Measurements from ENCODE around the gene DBNDD1. TPM values are rescaled to one million over a fixed set of nuclear protein-coding genes. Genes with fewer than 3 reads are reported as not detected.
"Not testable (repeated sequence)": the region's sequence is repeated elsewhere in the genome, so short reads cannot be mapped to it uniquely, and the experiment has no call there.

Gene DBNDD1, protein sequence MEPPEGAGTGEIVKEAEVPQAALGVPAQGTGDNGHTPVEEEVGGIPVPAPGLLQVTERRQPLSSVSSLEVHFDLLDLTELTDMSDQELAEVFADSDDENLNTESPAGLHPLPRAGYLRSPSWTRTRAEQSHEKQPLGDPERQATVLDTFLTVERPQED
- total RNA-seq = 0.09 and 0.14 TPM in 2 replicates

DNA sequence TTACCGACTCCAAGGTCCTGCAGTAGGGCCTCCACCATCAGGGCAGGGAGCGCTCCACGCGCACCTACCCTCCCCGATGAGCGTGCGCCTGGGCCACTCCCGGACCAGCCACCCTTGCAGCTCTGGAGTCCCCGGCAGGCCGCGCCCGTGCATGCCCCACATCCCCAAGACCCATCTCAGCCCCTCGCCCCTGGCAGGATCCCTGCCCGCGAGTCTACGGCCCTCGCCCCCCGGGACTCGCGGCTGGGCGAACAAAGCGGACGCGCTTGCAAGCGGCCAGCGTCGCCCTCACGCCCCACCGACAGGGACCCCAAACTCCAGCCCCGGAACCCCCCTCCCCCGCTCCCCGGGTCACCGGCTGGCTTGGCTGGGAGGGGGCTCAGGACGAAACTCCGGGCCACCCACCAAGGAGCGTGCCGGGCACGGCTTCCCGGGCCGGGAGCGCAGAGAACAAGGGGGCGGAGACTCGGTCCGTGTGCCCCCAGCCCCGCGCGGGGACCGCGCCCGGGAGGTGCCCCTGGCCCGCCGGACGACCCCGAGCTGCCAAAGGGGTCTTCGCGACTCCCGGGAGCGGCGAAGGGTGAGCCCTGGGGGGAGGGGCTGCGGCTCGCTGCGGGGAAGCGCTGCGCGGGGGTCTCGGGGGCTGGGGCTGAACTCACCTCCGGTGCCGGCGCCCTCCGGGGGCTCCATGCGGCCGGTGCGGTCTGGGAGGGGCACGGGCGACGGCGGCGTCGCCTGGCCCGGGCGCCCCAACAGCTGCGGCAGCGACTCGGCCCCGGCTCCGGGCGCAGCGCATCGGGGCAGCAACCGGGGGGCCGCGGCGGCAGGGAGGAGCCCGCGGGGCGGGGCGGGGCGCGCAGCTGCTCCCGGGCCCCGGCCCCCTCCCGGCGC lies at the start of gene DBNDD1:
Gene DBNDD1, minus strand, starts transcription at position 805 of the 891 bp plus-strand sequence. Its CDS starts 115 bp downstream, at position 690.
- intact Hi-C loops (cut with micrococcal nuclease) = loop anchor here (10.0 kb wide), 1 partner anchor 74 kb away; the partner anchor contains the start of gene DEF8

DNA sequence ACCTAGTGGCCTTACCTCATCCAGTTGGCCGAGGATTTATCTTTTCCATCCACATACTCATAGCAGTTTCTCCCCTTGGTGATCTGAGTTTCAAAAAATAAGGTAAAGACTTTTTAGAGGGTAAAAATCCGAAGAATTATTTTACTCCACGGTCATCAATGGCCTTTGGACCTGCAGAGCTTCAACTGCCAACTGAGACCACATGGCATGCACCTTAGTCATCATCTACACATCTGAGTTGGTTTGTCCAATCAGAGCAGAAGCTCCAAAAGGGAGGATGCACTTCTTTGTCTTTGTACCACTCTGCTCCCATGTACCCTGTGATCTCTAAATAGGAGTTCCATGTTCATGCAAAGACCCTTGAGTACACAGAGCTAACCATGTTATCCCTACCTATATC lies 42.2 kb upstream of the DBNDD1 start:
- intact Hi-C loops (cut with micrococcal nuclease) = no loop called here

DNA sequence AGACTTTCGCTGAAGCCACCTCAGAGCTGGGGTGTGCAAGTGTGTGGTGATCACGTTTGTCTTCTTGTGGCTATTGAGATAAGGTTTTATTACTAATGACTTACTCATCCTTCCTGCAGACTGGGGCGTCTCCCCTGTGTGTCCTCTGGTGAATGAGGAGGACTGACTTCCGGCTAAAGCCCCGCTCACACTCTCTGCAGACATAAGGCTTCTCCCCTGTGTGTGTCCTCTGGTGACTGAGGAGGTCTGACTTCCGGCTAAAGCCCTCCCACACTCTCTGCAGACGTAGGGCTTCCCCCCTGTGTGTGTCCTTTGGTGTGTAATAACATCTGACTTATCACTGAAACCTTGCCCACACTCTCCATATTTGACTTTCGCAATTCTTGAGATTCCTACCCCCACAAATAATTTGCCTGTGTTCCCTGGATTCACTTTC lies 38.5 kb upstream of the DBNDD1 start:
- intact Hi-C loops (cut with micrococcal nuclease) = no loop called here

DNA sequence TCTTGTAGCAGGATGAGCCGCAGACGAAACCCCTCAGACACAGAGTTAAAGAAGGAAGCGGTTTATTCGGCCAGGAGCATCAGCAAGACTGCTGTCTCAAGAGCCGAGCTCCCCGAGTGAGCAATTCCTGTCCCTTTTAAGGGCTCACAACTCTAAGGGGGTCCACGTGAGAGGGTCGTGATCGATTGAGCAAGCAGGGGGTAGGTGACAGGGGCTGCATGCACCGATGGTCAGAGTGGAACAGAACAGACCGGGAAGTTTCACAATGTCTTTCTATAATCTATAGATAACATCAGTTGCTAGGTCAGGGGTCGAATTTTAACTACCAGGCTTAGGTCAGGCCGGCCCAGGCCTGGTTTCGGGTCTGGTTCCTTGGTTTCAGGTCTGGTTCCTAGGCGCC lies 37.3 kb upstream of the DBNDD1 start:
- intact Hi-C loops (cut with micrococcal nuclease) = not testable (repeated sequence)

DNA sequence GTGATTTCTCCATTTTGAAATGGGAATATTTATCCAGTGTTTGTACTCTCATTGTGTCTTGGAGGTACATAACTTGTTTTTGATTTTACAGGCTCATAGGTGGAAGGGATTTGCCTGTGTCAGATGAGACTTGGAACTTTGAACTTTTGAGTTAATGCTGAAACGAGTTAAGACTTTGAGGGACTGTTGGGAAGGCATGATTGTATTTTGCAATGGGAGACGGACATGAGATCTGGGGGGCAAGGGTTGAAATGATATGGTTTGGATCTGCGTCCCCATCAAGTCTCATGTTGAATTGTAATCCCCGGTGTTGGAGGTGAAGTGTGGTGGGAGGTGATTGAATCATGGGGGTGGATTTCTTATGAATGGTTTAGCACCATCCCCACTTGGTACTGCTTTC lies 36.1 kb upstream of the DBNDD1 start:
- intact Hi-C loops (cut with micrococcal nuclease) = no loop called here

DNA sequence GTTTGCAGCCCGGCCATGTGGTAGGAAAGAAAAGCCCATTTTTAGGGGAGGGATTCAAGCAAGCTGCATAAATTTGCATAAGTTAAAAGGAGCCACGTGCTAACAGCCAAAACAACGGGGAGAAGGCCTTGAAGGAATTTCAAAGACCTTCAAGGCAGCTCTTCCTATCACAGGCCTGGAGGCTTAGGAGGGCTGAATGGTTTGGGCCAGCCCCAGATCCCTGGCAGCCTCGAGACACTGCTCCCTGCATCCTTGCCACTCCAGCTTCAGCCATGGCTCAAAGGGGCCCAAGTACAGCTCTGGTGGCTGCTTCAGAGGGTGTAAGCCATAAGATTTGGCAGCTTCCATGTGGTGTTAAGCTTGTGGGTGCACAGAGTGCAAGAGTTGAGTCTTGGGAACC lies 35.3 kb upstream of the DBNDD1 start:
- intact Hi-C loops (cut with micrococcal nuclease) = no loop called here

DNA sequence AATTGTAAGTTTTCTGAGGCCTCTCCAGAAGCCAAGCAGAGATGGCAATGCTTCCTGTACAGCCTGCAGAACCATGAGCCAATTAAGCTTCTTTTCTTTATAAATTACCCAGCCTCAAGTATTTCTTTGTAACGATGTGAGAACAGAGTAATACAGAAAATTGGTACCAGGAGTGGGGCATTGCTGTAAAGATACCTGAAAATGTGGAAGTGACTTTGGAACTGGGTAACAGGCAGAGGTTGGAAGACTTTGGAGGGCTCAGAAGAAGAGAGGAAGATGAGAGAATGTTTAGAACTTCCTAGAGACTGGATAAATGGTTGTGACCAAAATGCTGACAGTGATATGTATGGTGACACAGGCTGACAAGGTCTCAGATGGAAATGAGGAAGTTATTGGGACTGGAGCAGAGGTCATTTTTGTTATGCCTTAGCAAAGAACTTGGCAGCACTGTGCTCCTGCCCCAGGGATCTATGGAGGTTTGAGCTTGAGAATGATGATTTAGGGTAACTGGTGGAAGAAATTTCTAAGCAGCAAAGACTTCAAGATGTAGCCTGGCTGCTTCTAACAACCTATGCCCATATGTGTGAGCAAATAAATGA lies 34.7 kb upstream of the DBNDD1 start:
- intact Hi-C loops (cut with micrococcal nuclease) = no loop called here

DNA sequence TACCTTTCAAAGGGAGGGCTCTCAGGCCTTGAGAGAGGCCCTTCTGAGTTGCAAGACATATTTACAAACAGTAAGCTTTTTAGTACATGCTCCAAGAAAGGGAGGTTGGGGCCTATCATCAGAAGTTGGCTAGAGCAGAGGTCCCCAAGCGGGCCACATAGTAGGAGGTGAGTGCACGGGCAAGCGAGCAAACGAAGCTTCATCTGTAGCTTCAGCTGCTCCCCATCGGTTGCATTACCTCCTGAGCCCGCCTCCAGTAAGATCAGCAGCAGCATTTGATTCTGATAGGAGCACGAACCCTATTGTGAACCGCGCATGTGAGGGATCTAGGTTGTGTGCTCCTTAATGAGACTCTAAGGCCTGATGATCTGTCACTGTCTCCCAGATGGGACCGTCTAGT lies 31.7 kb upstream of the DBNDD1 start:
- intact Hi-C loops (cut with micrococcal nuclease) = no loop called here

DNA sequence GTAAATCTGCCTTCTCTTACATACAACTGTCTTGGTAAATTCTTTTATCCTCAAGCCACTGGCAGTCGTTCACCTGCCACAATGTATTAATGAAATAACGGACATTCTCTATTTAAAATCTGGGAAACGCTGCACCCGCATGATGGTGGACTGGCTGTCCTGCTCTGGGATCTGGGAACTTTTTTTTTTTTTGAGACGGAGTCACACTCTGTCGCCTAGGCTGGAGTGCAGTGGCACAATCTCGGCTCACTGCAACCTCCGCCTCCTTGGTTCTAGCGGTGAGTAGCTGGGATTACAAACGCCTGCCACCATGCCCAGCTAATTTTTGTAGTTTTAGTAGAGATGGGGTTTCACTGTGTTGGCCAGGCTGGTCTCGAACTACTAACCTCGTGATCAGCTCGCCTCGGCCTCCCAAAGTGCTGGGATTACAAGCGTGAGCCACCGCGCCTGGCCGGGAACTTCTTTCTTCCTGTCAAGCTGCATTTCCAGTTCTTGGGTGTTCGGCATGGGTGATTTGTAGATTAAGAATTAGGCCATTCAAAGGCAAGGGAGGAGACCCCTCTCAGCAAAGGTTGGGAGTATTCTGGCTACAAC lies 29.6 kb upstream of the DBNDD1 start:
- intact Hi-C loops (cut with micrococcal nuclease) = no loop called here

DNA sequence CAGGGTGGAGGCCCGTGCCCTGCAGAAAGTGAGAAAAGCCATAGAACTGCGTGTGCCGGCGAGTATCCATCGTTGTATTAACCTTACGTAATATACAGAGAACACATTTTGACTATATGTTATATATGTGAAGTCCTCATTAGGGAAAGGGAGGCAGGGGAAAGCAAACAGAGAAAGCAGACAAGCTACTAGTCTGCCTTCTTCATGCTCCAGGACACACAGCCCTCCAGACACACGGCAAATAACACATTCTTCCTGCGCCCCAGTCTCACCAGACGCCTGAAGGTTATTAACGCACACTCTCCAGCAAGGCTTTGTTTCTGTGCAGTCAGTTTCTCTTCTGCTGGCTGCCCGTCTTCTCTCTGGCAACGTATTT lies 29.1 kb upstream of the DBNDD1 start:
- intact Hi-C loops (cut with micrococcal nuclease) = no loop called here

DNA sequence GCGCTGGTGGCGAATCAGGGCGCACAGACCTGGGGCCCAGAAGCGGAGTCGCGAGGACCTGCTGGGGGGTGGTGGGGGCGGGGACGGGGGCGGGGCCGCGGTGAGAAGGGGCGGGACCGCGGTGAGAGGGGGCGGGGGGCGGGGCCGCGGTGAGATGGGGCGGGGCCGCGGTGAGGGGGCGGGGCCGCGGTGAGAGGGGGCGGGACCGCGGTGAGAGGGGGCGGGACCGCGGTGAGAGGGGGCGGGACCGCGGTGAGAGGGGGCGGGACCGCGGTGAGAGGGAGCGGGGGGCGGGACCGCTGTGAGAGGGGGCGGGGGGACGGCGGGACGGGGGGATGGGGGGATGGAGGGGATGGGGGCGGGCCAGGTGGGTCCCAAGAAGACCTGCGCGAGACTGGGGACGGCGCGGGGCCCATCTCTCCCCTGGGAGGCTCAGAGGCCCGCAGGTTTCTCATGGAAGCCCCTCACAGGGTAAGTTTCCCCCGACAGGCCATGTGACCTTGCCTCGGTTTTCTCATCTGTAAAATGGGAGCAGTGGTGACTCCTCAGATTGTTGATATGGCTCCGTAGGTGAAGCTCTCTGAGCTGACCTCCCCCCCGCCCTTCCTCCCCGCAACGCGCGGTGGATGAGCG lies 28.6 kb upstream of the DBNDD1 start:
- intact Hi-C loops (cut with micrococcal nuclease) = loop anchor here (2.0 kb wide), 1 partner anchor 29 kb away; the partner anchor contains the start of gene PRDM7

DNA sequence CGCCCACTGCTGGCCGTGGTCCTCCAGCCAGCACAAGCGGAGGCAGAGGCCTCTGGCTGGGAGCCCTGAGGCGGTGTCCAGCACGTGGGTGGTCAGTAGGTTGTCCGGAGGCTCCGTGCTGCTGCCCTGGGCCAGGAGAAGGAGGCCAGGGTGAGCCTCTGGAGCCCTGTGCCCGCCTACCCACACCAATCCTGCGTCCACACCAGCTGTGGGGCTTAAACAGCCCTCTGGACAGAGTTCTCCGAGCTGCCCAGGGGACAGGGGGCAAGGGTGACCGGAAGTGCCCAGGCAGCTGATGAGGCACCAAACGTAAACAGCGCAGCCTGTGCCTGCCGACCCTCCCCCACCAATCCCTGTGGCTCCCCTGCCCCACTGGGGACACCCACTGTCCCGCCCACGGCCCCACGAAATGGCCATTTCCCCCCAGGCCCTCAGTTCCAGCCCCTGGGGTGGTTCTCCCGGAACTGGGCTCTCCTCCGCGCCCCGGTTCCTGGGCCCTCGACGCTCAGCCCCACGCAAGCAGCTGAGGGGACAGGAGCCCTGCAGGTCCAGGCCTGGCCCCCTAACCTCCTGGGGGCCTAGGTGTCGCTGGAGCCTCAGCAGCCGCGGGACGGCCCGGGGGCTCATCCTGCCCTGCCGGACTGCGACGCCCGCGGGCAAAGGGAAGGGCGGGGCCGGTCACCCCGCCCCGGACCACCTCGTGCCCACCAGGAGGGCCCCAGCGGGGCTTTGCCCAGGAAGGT lies 27.9 kb upstream of the DBNDD1 start:
- intact Hi-C loops (cut with micrococcal nuclease) = loop anchor here (2.0 kb wide), 1 partner anchor 30 kb away; the partner anchor contains the start of gene PRDM7

DNA sequence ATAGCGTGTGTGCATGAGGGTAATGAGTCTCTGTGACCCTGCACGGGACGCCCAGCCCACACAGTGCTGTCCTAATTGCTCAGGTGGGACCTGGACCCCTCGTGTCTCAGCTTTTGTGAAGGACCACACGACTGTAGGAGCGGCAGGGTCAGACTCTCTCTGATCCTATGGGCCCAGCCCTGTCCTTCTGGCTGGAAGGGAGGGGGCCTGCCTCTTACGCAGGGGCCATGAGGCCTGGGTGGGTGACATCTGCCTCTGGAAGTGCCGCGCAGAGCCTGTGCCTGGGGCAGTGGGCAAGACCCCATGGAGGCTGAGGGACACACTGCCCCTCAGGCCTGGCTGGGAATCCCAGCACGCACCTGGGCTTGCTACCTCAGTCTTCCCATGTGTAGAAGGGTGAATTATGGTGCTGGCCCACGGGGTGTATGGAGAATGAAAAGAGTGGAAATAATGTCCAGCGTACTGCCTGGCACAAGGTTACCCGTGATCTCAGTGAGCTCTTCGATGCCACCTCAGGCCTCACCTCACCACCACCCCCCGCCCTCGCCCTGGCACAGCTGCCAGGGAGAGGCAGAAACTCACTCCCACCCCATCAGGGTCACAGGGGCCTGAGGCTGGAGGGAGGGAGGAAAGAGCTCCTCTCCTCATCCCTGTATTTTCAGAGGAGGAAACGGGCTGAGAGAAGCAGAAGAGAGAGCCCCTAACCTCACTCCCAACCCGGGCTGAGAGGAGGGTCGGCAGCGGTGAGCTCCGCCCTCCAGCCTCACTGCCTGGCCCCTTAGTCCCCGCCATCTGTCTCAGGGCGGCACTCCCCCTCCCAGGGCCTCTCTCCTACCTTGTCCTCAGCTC lies 27.1 kb upstream of the DBNDD1 start:
- intact Hi-C loops (cut with micrococcal nuclease) = loop anchor here (2.0 kb wide), 1 partner anchor 30 kb away; the partner anchor contains the start of gene PRDM7

DNA sequence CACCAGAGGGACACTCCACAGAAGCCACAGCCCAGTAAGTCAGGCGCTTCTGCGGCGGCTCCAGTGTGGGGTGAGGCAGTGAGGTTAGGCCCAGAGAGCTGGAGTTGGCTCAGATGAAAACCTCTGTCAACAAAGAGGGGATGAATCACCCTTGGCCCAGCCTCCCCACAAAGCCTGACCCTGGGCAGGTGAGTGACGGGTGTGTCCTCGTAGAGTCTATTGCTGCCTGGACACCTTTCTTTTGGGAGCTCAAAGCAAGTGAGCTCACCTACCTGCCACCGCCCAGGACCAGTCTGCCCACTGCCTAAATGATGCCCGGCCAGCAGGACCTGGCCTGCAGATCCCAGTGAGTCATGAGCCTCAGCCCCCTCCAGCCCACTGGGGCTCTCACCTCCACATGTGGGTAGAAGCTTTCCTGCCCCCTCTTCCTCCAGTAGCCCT lies 24.9 kb upstream of the DBNDD1 start:
- intact Hi-C loops (cut with micrococcal nuclease) = no loop called here

DNA sequence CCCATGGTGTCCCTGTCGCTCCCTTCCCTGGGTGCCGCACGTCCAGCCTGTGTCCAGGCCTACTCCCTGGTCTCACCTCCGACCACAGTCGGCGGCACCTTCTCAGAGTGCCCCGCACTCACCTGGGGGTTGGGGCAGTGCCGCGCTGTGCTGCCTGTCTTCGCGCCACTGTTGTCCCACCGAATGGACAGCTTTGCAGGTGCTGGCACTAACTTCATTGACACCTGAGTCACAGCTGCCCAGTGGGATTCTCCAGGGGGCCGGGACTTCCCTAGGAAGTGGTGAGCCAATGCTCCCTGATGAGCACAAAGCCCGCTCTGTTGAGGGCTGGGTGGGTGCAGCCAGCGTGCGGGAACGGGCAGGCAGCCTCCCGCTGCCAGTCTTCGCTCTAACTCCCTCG lies 24.3 kb upstream of the DBNDD1 start:
- intact Hi-C loops (cut with micrococcal nuclease) = no loop called here

DNA sequence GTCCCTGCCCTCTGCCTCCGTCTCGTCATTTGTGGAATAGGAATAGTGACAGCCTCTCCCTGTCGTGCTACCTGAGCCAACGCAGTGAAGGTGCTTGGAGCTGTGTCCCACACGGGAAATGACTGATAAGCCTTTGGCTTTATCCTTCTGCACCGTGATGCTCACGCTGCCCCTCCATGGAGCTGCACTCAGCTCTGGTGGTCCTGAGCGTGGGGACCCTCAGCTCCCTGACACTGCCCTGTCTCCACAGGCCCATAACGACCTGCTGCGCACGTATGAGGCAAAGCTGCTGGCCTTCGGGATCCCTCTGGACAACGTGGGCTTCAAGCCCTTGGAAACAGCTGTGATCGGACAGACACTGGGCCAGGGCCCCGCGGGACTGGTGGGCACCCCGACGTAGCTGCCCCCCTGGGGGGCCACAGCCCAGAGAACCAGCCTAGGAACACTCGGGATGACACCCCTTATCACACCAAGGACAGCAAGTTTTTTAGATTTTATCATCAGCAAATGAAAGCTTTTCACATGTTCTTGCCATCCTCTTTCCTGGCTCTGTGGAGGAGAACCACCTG lies 23.8 kb upstream of the DBNDD1 start:
- intact Hi-C loops (cut with micrococcal nuclease) = no loop called here

DNA sequence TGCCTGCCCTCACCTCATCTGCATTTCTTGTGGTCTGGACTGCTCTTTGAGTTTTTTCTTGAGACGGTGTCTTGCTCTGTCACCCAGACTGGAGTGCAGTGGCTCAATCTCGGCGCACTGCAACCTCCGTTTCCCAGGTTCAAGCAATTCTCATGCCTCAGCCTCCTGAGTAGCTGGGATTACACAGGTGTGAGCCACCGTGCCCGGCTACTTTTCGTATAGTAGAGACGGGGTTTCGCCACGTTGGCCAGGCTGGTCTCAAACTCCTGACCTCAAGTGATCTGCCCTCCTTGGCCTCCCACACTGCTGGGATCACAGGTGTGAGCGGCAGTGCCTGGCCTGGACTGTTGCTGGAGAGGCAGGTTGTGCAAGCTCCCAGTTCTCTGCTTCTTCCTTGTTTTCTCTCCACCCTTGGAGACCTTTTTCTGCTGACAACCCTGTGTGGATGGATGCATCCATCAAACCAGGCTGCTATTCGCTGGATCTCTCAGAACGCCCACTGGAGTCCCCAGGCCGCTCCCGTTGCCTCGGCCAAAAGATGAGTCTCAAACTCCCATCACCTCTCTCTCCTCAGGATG lies 22.7 kb upstream of the DBNDD1 start:
- intact Hi-C loops (cut with micrococcal nuclease) = no loop called here

DNA sequence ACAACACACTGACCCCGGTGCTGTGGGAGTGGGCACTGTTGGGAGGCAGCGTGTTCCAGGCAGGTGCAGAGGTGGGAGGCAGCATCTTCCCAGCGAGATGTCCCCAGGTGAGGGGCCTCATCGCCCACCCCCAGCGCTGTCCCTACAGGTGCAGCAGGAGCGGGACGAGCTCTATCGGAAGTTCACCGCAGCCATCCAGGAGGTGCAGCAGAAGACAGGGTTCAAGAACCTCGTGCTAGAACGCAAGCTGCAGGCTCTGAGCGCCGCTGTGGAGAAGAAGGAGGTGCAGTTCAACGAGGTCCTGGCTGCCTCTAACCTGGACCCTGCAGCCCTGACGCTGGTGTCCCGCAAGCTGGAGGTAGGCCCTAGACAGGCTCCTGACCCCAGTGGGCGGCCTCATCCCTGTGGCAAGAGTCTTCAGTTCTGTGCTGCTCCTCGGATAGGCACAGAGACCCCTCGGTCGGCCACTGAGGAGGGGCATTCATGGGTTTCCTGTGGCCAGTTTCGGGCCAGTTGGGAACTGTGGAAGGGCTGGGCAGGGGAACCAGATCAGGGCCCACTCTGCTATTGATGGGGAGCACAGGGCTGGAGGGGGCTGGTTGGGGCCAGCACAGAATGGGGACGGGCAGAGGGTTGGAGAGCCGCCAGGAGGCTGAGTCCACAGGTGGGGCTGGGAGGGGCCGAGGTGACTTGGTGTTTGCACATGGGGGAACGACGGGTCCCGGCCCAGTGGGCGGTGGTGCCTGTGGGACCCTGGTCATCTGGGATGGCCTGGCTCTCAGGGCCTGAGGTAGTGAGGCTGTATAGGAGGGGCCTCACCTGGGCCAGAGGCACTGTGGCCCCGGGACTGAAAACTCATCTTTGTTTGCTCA lies 21.1 kb upstream of the DBNDD1 start:
- intact Hi-C loops (cut with micrococcal nuclease) = no loop called here

Data from T-helper 2 cell treated with Interferon-gamma antibody and Interleukin-4, amounts not matched to agents 100 ng/mL and 5 ng/mL, for 36 hours (primary cell).